ENCODE data around the gene PFKFB4. TPM values are rescaled to one million over a fixed set of nuclear protein-coding genes. Genes with fewer than 3 reads are reported as not detected.

The PFKFB4 gene
- total RNA-seq, 1 experiment from 2014 or later, result 20.3 TPM

DNA sequence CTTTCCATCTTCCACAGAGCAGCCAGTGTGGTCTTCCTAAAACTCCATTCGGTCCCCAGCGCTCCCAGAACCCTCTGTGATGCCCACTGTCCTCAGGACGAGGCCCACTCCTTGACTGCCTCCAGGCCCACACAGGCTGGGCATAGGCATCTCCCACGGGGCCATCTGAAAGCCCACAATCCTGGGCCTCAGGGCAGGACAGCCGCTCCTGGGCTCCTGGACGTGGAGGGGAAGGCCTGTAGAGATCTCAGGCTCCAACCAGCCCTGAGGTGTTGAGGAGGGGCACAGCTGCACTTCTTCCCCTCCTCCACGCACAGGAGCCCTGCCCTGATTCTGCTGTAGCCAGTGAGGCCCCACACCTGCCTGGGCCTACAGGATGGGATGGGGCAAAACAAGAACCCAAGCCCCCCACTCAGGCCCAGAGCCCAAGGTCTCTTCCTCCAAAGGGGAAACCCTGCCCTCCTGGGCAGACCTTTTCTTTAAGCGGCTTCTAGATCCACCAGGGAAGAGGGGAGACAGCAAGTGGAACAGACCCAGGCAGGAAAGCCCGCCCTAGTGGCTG, 78.6 kb downstream of the PFKFB4 start:
- Histone ChIP-seq H3K9me3 (ENCODE audit: control insufficient read depth in 1 of 2, insufficient read depth in 1 of 2, low read depth in 1 of 2, low read length in 2 of 2) (no peaks in the 10 kb centered on the region), H3K27me3 (ENCODE audit: insufficient read depth, low read length) (no peaks in the 10 kb centered on the region), H2AFZ (ENCODE audit: low read depth, low read length, poor library complexity, severe bottlenecking) (no peak overlapping the region), H3K9ac (ENCODE audit: low read length) (no peak overlapping the region), H3K27ac (ENCODE audit: low read depth, low read length) (no peak overlapping the region), H3K4me2 (ENCODE audit: low read length) (no peak overlapping the region), H4K20me1 (ENCODE audit: insufficient read depth) (no peaks in the 10 kb centered on the region), H3K9me2 (ENCODE audit: insufficient read depth) (no peaks in the 10 kb centered on the region), H3K4me3 (replicated peaks in 1 of 2; ENCODE audit: low read depth in 1 of 2, low read length in 2 of 2) (no peak overlapping the region), H3K4me1 (ENCODE audit: control insufficient read depth in 1 of 2, insufficient read depth in 2 of 2, low read length in 2 of 2) (peaks cover 14 to 19% of the 10 kb centered on the region in 2 experiments; a peak in 3 of 4 replicates), H3K79me2 (ENCODE audit: insufficient read depth, low read length) (no peaks in the 10 kb centered on the region), H3K36me3 (ENCODE audit: control insufficient read depth in 1 of 2, insufficient read depth in 2 of 2, low read length in 2 of 2) (no peaks in the 10 kb centered on the region)
- no TSS peak for BruUV-seq (replicated peaks)
- POLR2A ChIA-PET, result no interaction called here
- intact Hi-C loops (cut with micrococcal nuclease), result no loop called here
- ATAC-seq (no peak), DNase-seq (ENCODE audit: low read depth, low spot score) (no peak)
- CTCF ChIA-PET, result no interaction called here
- TF ChIP-seq SIN3A (IDR thresholded peaks at IDR 0.05; ENCODE audit: low read depth), result no peak
- no peak for TF ChIP-seq SP1 (IDR thresholded peaks at IDR 0.05; ENCODE audit: low read depth)
- no peak for TF ChIP-seq FOSL1 (IDR thresholded peaks at IDR 0.05; ENCODE audit: low read depth)
- TF ChIP-seq EGR1 (IDR thresholded peaks at IDR 0.05; ENCODE audit: low read depth), result no peak
- no peak for TF ChIP-seq CEBPB (IDR thresholded peaks at IDR 0.05; ENCODE audit: low read depth)
- TF ChIP-seq SRF (IDR thresholded peaks at IDR 0.05; ENCODE audit: low read depth), result no peak
- TF ChIP-seq ZFX (IDR thresholded peaks at IDR 0.05), result no peak
- TF ChIP-seq, protein P1, sequence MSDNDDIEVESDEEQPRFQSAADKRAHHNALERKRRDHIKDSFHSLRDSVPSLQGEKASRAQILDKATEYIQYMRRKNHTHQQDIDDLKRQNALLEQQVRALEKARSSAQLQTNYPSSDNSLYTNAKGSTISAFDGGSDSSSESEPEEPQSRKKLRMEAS (IDR thresholded peaks at IDR 0.05), result no peak
- no peak for TF ChIP-seq ATF3 (IDR thresholded peaks at IDR 0.05)
- no peak for TF ChIP-seq ELF1 (IDR thresholded peaks at IDR 0.05; ENCODE audit: borderline replicate concordance, low read depth)
- no peak for TF ChIP-seq EZH2 (IDR thresholded peaks at IDR 0.05)
- no peak for TF ChIP-seq EZH2phosphoT487 (IDR thresholded peaks at IDR 0.05; ENCODE audit: borderline replicate concordance)
- TF ChIP-seq RAD21 (IDR thresholded peaks at IDR 0.05; ENCODE audit: low read depth), result no peak
- no peak for TF ChIP-seq ZNF274 (IDR thresholded peaks at IDR 0.05; ENCODE audit: low read depth, low read length)
- no peak for TF ChIP-seq JUND (IDR thresholded peaks at IDR 0.05)
- no peak for TF ChIP-seq POLR2A (IDR thresholded peaks at IDR 0.05; ENCODE audit: borderline replicate concordance, extremely low read depth, insufficient read depth, insufficient read length)
- RAD21 ChIA-PET (ENCODE audit: low non-redundant PET in 1 of 2, low total read pairs in 2 of 2, uncharacterized antibody in 2 of 2, unreplicated experiment in 2 of 2), result no interaction called here
